Measurements from ENCODE around the gene RIMBP2.

The RIMBP2 gene

DNA sequence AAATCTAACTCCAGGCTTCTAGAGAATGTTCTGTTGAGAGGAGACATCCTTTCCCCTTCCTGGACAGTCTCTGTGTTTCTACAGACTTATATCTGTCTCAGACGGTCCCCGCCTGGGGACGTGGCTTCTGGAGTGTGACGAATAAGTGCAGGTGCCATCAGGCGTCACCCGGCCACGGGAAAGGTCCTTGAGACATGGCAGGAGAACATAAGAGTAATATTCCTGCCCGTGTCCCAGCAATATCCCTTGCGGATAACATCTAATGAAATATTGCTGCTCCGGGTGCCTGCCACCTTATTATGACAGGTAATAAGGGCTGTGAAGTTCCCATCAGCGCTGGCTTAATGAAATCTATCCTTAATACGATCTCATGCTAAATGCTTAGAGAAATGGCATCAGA is 238.8 kb downstream of the RIMBP2 start:
- no peak for DNase-seq

DNA sequence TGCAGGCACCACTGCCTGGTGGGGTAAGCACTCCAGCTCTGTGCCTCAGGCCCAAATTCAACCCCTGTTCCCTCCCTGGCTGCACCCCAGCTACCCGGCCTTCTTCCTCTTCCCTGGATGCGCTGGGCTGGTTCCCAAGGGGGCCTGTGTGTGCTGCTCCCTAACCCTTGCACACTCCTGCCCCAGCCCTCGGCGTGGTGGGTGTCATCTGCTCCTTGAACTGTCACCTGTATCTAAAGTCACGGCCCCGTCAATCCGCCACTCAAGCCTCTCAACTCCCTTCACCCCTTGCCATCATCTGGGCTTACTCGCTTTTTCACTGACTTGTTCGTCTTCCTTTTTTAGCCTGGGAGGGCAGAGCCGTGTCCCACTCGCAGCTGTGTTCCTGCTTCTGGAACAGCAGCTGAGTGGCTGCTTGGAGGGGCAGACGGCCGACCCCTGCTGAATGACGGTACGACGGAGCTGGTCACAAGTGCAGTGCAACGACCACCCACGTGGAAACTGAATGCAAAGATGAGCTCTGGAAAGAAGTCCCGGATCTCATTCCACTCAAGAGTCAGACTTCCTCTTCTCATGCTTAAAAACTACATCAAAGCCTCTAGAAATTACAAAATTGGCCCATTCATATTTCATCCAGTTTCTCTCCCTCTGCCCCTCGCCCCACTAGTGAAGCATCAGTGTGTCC is 239.5 kb downstream of the RIMBP2 start:
- no peak for DNase-seq

- no peak for DNase-seq
These were observed 241.4 kb downstream of the RIMBP2 start for GRCh38 chr12:130474599-130475269.

- no peak for DNase-seq
These were observed 242.8 kb downstream of the RIMBP2 start for GRCh38 chr12:130473266-130473665.

DNA sequence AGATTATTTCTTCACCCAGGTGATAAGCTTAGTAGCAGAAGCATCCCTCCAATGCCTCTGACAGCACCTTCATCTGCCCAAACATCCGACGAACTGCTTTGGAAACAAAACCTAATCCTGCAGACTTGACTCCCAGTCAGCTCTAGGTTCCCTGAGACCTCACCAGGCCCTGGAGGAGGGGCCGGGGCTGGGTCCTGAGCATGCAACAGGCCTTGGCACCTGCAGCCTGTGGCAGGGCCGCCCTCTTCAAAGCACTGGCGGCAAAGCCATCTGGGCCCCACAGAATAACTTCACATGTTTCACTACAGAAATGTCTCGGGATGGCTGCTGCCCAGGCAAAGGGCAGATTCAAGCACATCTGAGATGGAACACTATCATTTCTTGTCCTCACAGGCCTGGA is 245.1 kb downstream of the RIMBP2 start:
- DNase-seq, result no peak

- DNase-seq, result no peak
These were observed 246.5 kb downstream of the RIMBP2 start for GRCh38 chr12:130469552-130469951.

- no peak for DNase-seq
These were observed 247.3 kb downstream of the RIMBP2 start for GRCh38 chr12:130468700-130469245.

GRCh38 chr12:130468186-130468585 is 247.9 kb downstream of the RIMBP2 start:
- DNase-seq, result no peak

- no peak for DNase-seq
These were observed 250.5 kb downstream of the RIMBP2 start for GRCh38 chr12:130465626-130466025.

DNA sequence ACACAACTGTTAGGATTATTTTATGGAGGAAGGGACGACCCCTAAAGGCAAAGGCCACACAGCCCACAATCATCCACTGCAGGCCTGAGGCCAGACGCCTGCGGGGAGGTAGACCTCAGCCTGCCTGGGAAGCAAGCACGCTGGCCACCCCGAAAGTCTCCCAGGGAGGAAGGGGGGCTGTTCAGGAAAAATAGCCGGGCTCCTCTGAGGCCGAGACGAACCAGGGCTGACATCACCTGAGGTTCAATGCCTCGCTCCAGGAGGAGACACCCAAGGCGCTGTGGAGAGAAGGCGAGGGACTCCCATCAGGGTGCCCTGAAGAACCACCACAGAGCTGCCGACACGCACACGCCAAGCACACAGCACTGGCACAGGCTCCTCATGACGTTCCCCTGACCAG is 251.1 kb downstream of the RIMBP2 start:
- DNase-seq, result no peak

GRCh38 chr12:130463818-130464670 is 252.1 kb downstream of the RIMBP2 start:
- no peak for DNase-seq

GRCh38 chr12:130463275-130463658 is 252.8 kb downstream of the RIMBP2 start:
- no peak for DNase-seq

DNA sequence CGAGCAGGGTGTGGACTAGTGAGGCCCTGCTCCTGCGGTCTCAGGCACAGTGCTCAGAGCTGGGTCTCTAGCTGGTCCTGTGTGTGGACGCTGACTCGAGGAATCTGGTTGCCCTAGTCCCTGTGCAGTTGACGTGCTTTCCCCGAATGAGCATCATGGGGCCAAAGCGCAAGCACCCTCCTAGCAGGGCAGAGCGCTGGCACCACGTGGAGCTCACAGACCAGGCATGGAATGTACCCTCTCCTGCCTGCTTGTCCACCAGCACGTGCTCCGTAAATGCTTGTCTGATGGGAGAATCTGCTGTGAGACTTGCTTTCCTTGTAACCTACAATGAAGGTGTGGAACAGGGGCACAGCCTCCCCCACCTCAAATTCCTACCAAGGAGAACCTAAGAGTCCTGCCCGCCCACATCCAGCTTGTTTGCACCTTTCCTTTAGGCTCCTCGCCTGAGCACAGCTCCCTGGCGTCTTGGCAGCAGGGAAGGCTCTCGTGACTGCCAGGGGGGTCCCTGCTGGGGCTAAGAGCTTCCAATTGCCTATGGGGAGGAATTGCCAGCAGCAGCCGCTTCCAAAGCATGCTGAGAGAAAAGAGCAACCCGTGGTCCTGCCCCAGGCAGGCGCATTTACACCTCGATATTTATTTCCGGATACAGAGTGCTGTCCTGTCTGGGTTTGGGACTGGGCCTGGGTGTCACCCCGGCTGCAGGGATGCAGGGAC is 253.4 kb downstream of the RIMBP2 start:
- no peak for DNase-seq

- no peak for DNase-seq
These were observed 254.1 kb downstream of the RIMBP2 start for GRCh38 chr12:130461839-130462557.

DNA sequence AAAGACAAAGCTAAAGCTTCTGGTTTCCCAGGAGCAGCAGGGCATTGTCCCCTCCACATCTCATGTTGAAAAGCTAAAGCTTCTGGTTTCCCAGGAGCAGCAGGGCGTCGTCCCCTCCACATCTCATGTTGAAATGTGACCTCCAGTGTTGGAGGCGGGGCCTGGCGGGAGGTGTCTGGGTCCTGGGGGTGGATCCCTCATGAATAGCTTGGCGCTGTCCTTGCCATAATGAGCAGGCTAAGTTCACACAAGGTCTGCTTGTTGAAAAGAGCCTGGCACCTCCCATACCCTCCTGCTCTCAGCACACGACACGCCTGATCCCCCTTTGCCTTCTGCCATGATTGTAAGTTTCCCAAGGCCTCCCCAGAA is 254.7 kb downstream of the RIMBP2 start:
- DNase-seq, result no peak

DNA sequence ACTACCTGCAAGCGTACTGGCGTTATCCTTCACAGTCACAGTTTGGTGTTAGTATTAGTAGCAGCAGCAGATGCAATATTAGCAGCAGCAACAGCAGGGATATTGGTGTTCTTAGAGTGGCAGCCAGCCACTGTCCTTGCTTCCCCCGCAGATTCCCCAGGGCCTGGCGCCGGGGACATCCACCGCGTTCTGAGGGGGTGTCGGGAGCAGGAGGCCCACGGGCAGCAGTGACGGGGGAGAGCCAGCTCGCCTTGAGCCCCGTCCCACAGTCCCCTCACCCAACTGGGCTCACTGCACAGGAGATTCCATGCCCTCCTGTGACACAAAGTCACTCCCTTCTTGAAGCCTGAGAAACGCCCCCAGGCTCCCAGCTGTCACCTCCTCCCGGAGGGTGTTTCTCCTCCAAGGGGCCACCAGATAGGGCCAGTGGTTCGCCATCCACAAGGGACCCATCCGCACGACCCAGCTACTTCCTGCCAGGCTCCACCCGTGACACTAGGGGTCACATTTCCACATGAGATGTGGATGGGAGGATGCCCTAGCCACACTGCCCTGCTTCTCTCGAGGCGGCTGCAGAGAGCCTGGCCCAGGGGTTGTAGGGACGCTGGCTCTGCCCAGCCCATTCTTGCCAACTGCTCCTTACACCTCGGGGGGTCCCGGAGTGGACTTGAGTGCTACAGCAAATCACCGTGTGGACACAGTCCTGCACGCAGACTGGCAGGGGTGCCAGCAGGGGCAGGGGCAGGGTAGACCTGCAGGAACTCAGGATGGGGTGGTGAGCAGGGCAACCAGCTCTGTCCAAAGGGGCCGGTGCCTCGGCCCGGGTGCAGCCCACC is 255.3 kb downstream of the RIMBP2 start:
- no peak for DNase-seq

GRCh38 chr12:130459916-130460315 is 256.2 kb downstream of the RIMBP2 start:
- no peak for DNase-seq

DNA sequence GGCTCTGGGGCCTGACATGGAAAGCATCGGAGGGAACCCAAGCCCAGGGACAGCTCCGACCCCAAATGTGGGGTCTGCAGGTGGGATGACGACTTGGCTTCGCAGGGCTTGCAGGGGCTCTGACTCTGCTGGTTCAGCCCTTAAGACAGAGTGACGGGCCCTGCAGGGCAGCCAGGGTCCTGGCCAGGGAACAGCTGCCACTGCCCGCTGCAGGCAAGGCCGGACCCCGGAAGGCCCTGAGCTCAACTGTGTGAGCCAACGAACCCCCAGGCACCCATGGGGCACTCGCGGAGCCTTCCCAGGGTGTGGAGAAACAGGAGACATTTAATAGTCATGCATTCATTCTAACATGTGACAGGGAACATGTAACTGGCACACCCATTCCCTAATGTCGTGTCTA is 257.8 kb downstream of the RIMBP2 start:
- DNase-seq, result no peak

DNA sequence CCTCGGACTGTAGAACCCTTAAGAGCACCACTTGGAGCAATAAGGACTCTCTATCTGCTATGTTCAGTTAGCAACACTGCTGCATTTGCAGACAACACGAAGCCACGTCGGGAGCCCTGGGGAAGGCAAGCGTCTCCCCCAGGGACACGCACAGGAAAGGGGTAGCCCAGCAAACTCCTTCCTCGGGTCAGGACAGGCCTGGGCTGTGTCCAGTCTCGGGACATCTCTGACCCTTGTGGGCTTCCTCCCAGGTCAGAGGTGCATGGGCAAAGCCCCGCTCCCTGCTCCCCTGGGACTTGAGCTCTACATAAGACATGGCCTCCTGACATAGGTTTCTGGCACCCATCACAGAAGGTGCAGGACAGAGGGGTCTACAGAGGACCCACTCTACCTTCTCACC is 258.9 kb downstream of the RIMBP2 start:
- no peak for DNase-seq

DNA sequence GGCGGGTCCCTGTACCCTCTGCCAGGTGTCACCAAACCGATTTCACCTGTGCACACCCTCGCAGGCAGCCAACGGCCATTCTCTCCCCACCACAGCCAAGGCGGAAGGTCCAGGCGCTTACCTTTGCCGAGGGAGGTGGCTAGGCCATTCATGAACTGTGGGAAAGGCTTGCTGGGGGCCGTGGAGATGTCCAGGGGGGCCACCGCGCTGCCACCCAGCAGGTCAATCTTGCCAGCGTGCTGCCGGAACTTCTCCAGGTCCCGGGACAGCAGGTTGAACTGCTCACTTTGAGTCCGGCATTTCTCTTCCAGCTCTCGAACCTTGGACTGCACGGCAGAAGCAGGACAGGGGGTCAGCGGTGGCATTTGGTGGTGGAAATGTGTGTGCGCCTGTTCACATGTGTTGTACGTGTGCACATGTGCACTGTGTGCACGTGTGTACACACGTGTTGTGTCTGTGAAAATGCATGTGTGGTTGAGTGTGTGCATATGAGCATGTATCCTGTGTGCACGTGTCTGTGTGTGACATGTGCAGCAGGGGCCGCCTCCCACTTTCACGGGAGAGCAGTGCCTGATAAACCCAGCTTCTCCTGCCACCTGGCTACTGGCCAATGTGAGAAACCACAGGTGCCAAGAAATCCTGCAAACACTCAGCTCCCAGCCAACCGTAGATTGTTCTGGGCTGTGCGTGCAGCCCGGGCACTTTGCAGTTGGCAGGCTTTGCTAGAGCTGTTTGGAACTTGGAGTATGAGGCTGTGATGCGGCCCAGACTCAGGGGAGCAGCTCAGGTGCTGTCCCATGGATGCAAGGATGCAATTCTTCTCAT is 259.5 kb downstream of the RIMBP2 start:
- DNase-seq, result no peak
